ENCODE data around the gene CPNE9. TPM values are rescaled to one million over a fixed set of nuclear protein-coding genes. Genes with fewer than 3 reads are reported as not detected.

Gene CPNE9
- total and polyA plus RNA-seq, 2 of the 8 experiments (the other 6 are each of a cell fraction or from before 2014, with no cell fraction given) = 4.8 to 6.0 TPM

DNA sequence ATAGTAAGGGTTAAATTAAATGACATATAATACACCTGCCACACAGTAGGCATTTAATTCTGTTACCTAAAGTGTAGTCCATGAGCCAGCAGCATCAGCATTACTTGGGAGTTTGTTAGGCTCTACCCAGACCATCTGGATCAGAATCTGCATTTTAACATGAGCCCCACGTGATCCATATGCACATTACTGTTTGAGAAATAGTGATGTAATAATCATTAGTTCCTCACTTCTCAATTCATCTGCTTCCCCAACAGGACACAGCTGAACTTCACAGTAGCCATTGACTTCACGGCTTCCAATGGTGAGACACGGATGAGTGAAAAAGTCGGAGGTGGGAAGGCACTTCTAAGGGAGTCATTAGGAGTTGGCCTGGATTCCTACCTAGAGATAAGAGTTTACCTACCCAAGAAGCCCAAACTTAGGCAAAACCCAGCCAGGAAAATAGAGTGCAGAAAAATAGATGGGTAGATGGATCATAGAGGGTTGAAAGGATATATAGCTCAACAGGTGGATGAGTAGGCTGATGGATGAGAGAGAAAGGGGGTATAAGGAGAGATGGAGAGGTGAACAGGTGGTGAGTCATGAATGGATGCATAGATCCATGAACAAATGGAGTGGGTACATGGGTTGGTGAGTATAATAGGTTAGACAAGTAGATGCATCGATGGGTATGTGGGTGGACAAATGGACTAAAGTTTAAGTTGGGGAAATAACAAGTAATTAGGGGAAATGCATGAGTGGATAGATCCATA, 13.3 kb downstream of the CPNE9 start:
- H2AK5ac ChIP-seq (ENCODE audit: low read depth, low read length) = no peak overlapping the region
- H3K23me2 ChIP-seq (ENCODE audit: low read depth, low read length) = peaks cover 9% of the 10 kb centered on the region; the same call in 1 of the 2 replicates
- no peaks in the 10 kb centered on the region for H3K9me3 ChIP-seq (ENCODE audit: insufficient read depth in 2 of 2, low read depth in 1 of 2, low read length in 1 of 2)
- 83% methylated on average over 5 of the region's 5 CpGs; no CpG with 5 or more reads in 1 of the 2 experiments for WGBS, 2 experiments (ENCODE audit: extremely low coverage in 1 of 2, insufficient coverage in 1 of 2, insufficient read length in 1 of 2, insufficient replicate concordance in 2 of 2, low coverage in 1 of 2, low lambda C conversion rate in 2 of 2, missing lambda C conversion rate in 1 of 2)
- H4K5ac ChIP-seq (ENCODE audit: insufficient read length, low read depth, low read length) = no peak overlapping the region
- no peak overlapping the region for H2BK5ac ChIP-seq (ENCODE audit: low read depth, low read length)
- H2BK12ac ChIP-seq (ENCODE audit: low read depth, low read length) = no peak overlapping the region
- no peak overlapping the region for H2AFZ ChIP-seq (ENCODE audit: low read length)
- peaks cover 0 to 3% (median 0%) of the 10 kb centered on the region in 4 experiments; a peak in 2 of 7 replicates for H3K27me3 ChIP-seq (replicated peaks in 1 of 4; ENCODE audit: control insufficient read depth in 3 of 4, extremely low read depth in 1 of 4, insufficient read depth in 3 of 4, low read length in 3 of 4)
- H3K4me1 ChIP-seq (replicated peaks in 1 of 4; ENCODE audit: control insufficient read depth in 3 of 4, insufficient read depth in 4 of 4, low read length in 3 of 4) = peaks cover 0 to 3% (median 0%) of the 10 kb centered on the region in 4 experiments; a peak in 1 of 7 replicates
- no peaks in the 10 kb centered on the region for H3K79me1 ChIP-seq (ENCODE audit: low read depth, low read length)
- H3K27ac ChIP-seq (ENCODE audit: low read depth, low read length) = no peak overlapping the region
- no peak overlapping the region for H3K14ac ChIP-seq (ENCODE audit: insufficient read length)
- no peak overlapping the region for H4K8ac ChIP-seq (ENCODE audit: extremely low read depth, insufficient read depth, low read length)
- DNase-seq (ENCODE audit: low read depth in 1 of 2, low spot score in 2 of 2) = no peak
- no peak overlapping the region for H3K9ac ChIP-seq (replicated peaks in 1 of 4; ENCODE audit: extremely low read depth in 1 of 4, low read depth in 3 of 4, low read length in 3 of 4)
- H3K4me3 ChIP-seq (ENCODE audit: extremely low read depth in 1 of 4, insufficient read depth in 2 of 4, low read depth in 3 of 4, low read length in 4 of 4) = no peak overlapping the region
- H2BK20ac ChIP-seq (ENCODE audit: low read length) = no peak overlapping the region
- H3K4ac ChIP-seq (replicated peaks; ENCODE audit: insufficient read length, low read depth, low read length) = no peak overlapping the region
- H3K36me3 ChIP-seq (ENCODE audit: control insufficient read depth in 2 of 4, insufficient read depth in 4 of 4, low read length in 3 of 4) = no peaks in the 10 kb centered on the region
- H4K20me1 ChIP-seq (replicated peaks in 1 of 2; ENCODE audit: control insufficient read depth in 1 of 2, insufficient read depth in 2 of 2, low read length in 2 of 2) = peaks cover 0 to 3% of the 10 kb centered on the region in 2 experiments
- H3K56ac ChIP-seq (replicated peaks; ENCODE audit: insufficient read length, low read depth, low read length) = peak overlapping the region; percentile 60
- H3K4me2 ChIP-seq (ENCODE audit: insufficient read depth in 1 of 2, low read depth in 2 of 2, low read length in 2 of 2) = no peak overlapping the region
- POLR2A ChIA-PET (ENCODE audit: partially characterized antibody) = interaction anchor here (0.7 to 1.4 kb wide), 2 partner anchors 12 to 34 kb away, joined by 3 read pairs; no protein-coding TSS in a partner anchor
- TF ChIP-seq YY1 (IDR thresholded peaks at IDR 0.05; ENCODE audit: low read depth, low read length) (no peak), MAFK (IDR thresholded peaks at IDR 0.05; ENCODE audit: low read depth, low read length) (no peak)
- TF ChIP-seq, protein P1, sequence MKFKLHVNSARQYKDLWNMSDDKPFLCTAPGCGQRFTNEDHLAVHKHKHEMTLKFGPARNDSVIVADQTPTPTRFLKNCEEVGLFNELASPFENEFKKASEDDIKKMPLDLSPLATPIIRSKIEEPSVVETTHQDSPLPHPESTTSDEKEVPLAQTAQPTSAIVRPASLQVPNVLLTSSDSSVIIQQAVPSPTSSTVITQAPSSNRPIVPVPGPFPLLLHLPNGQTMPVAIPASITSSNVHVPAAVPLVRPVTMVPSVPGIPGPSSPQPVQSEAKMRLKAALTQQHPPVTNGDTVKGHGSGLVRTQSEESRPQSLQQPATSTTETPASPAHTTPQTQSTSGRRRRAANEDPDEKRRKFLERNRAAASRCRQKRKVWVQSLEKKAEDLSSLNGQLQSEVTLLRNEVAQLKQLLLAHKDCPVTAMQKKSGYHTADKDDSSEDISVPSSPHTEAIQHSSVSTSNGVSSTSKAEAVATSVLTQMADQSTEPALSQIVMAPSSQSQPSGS (IDR thresholded peaks at IDR 0.05; ENCODE audit: low read length) = no peak
- H3K18ac ChIP-seq (ENCODE audit: extremely low read depth, low read length) = no peak overlapping the region
- H3K79me2 ChIP-seq (ENCODE audit: control insufficient read depth in 1 of 2, insufficient read depth in 2 of 2, low read length in 2 of 2) = no peaks in the 10 kb centered on the region
- no peak overlapping the region for H4K91ac ChIP-seq (replicated peaks; ENCODE audit: insufficient read length, low read length)
- H3K23ac ChIP-seq (ENCODE audit: insufficient read length) = no peak overlapping the region
- CTCF ChIA-PET (ENCODE audit: partially characterized antibody) = interaction anchor here (8.8 kb wide), 1 partner anchor 10 kb away, joined by 84 read pairs; no protein-coding TSS in a partner anchor
- no peak overlapping the region for H2BK120ac ChIP-seq (replicated peaks; ENCODE audit: low read depth, low read length)
- FAIRE-seq = no peak
- no peak overlapping the region for H2BK15ac ChIP-seq (ENCODE audit: low read length)
